MM.1S (cell line): ENCODE results near the gene PHETA1.
"Not testable (repeated sequence)": the region's sequence is repeated elsewhere in the genome, so short reads cannot be mapped to it uniquely, and the experiment has no call there.

Source experiments
- DNase-seq: peaks from one replicate; pipeline ENCODE4 v3.0.0-alpha.2; 2015
- H2AFZ ChIP-seq: fragments of 300-600 bp; sonication (generic); 2 replicates; pipeline ENCODE4 v1.6.0; 2016; ENCODE audit warnings: antibody characterized with exemption, low read length
- H3F3A ChIP-seq: fragments of 300-600 bp; sonication (generic); 2 replicates; pipeline ENCODE4 v1.6.1; 2016; ENCODE audit warnings: mild to moderate bottlenecking, antibody characterized with exemption, low read length, moderate library complexity, mixed read lengths; ENCODE audit not compliant: insufficient read depth
- H3K27ac ChIP-seq: fragments of 300-600 bp; sonication (generic); 2 replicates; pipeline ENCODE4 v1.5.1; 2016; ENCODE audit warnings: mild to moderate bottlenecking, low read length
- H3K27me3 ChIP-seq: fragments of 300-600 bp; sonication (generic); replicated peaks from 2 replicates; pipeline ENCODE4 v1.6.0; 2016; ENCODE audit warnings: low read length; ENCODE audit not compliant: insufficient read depth
- H3K36me3 ChIP-seq: fragments of 300-600 bp; sonication (generic); replicated peaks from 2 replicates; pipeline ENCODE4 v1.6.1; 2016; ENCODE audit warnings: mild to moderate bottlenecking, low read length, mixed read lengths; ENCODE audit not compliant: insufficient read depth
- H3K4me1 ChIP-seq: fragments of 300-600 bp; sonication (generic); 2 replicates; pipeline ENCODE4 v1.6.1; 2016; ENCODE audit warnings: low read length, mixed read lengths
- H3K4me2 ChIP-seq: fragments of 300-600 bp; sonication (generic); 2 replicates; pipeline ENCODE4 v1.6.0; 2016; ENCODE audit warnings: low read depth, low read length
- H3K4me3 ChIP-seq: fragments of 300-600 bp; sonication (generic); 2 replicates; pipeline ENCODE4 v1.5.1; 2016; ENCODE audit warnings: low read length, mixed read lengths
- H3K79me2 ChIP-seq: fragments of 300-600 bp; sonication (generic); 2 replicates; pipeline ENCODE4 v1.6.1; 2016; ENCODE audit warnings: mixed run types, low read length, mixed read lengths
- H3K9ac ChIP-seq: fragments of 300-600 bp; sonication (generic); 2 replicates; pipeline ENCODE4 v1.6.1; 2016; ENCODE audit warnings: low read length, mixed read lengths
- H3K9me2 ChIP-seq: fragments of 300-600 bp; sonication (generic); replicated peaks from 2 replicates; pipeline ENCODE4 v1.6.1; 2016; ENCODE audit warnings: mild to moderate bottlenecking, low read length, mixed read lengths; ENCODE audit not compliant: insufficient read depth
- H3K9me3 ChIP-seq: fragments of 300-600 bp; sonication (generic); replicated peaks from 2 replicates; pipeline ENCODE4 v1.6.1; 2016; ENCODE audit warnings: mild to moderate bottlenecking, low read length, mixed read lengths; ENCODE audit not compliant: insufficient read depth
- H4K20me1 ChIP-seq: fragments of 300-600 bp; sonication (generic); 2 replicates; pipeline ENCODE4 v1.6.1; 2016; ENCODE audit warnings: mild to moderate bottlenecking, low read length, moderate library complexity, mixed read lengths; ENCODE audit not compliant: insufficient read depth
- CTCF ChIP-seq: fragments of 300-600 bp; sonication (generic); IDR thresholded peaks from 2 replicates; pipeline ENCODE4 v1.5.1; 2016; ENCODE audit warnings: antibody characterized with exemption, low read length, mixed read lengths
- EZH2 ChIP-seq: fragments of 300-600 bp; sonication (generic); optimal IDR thresholded peaks from 2 replicates; pipeline ENCODE3; 2017; ENCODE audit warnings: low read depth, mild to moderate bottlenecking, antibody characterized with exemption, low read length, mixed read lengths
- EZH2phosphoT487 ChIP-seq: fragments of 300-600 bp; sonication (generic); IDR thresholded peaks from 2 replicates; pipeline ENCODE4 v1.6.1; 2018; ENCODE audit warnings: antibody characterized with exemption, low read length

The PHETA1 gene

GRCh38 chr12:111335811-111336210, 33.1 kb downstream of the PHETA1 start:
- Histone ChIP-seq H3K36me3 (no peaks in the 10 kb centered on the region), H3K4me3 (no peak overlapping the region), H3K27me3 (no peaks in the 10 kb centered on the region), H3K27ac (no peak overlapping the region), H3K9me3 (no peaks in the 10 kb centered on the region), H3K4me2 (no peak overlapping the region), H3K79me2 (no peaks in the 10 kb centered on the region), H4K20me1 (no peaks in the 10 kb centered on the region), H3K9me2 (no peaks in the 10 kb centered on the region), H2AFZ (no peak overlapping the region), H3K4me1 (no peaks in the 10 kb centered on the region), H3F3A (no peaks in the 10 kb centered on the region), H3K9ac (no peak overlapping the region)
- no peak for DNase-seq
- TF ChIP-seq EZH2phosphoT487 (no peak), EZH2 (no peak), CTCF (no peak)

- not testable (repeated sequence) for H3K4me3 ChIP-seq, H3K9me2 ChIP-seq, DNase-seq, H4K20me1 ChIP-seq, H3K27ac ChIP-seq, H3K4me2 ChIP-seq, H3K9ac ChIP-seq, H3K36me3 ChIP-seq, H2AFZ ChIP-seq, H3K27me3 ChIP-seq, H3K9me3 ChIP-seq, H3F3A ChIP-seq, H3K79me2 ChIP-seq, H3K4me1 ChIP-seq
Observed at GRCh38 chr12:111335301-111335700, 33.6 kb downstream of the PHETA1 start.

GRCh38 chr12:111334393-111334915, 34.4 kb downstream of the PHETA1 start:
- TF ChIP-seq CTCF (no peak), EZH2phosphoT487 (no peak), EZH2 (no peak)
- H3K4me3 ChIP-seq: no peak overlapping the region

GRCh38 chr12:111330800-111331752, 37.8 kb downstream of the PHETA1 start:
- no peaks in the 10 kb centered on the region for H4K20me1 ChIP-seq
- H3K36me3 ChIP-seq: no peaks in the 10 kb centered on the region
- H3K4me1 ChIP-seq: no peaks in the 10 kb centered on the region
- H3K79me2 ChIP-seq: no peaks in the 10 kb centered on the region
- no peak overlapping the region for H3K4me3 ChIP-seq
- no peak overlapping the region for H3K27ac ChIP-seq
- H3K9ac ChIP-seq: no peak overlapping the region
- DNase-seq: peak; percentile 42
- no peaks in the 10 kb centered on the region for H3K9me3 ChIP-seq
- no peaks in the 10 kb centered on the region for H3K9me2 ChIP-seq
- H2AFZ ChIP-seq: no peak overlapping the region
- no peaks in the 10 kb centered on the region for H3F3A ChIP-seq
- no peak overlapping the region for H3K4me2 ChIP-seq
- TF ChIP-seq EZH2phosphoT487 (no peak), CTCF (peak; percentile 26)
- H3K27me3 ChIP-seq: no peaks in the 10 kb centered on the region

More at GRCh38 chr12:111334393-111334915, 34.4 kb downstream of the PHETA1 start:
- DNase-seq: no peak
- H3K9ac ChIP-seq: no peak overlapping the region
- no peaks in the 10 kb centered on the region for H3F3A ChIP-seq
- no peaks in the 10 kb centered on the region for H3K9me3 ChIP-seq
- H4K20me1 ChIP-seq: no peaks in the 10 kb centered on the region
- no peak overlapping the region for H2AFZ ChIP-seq
- no peak overlapping the region for H3K27ac ChIP-seq
- H3K27me3 ChIP-seq: no peaks in the 10 kb centered on the region
- no peaks in the 10 kb centered on the region for H3K79me2 ChIP-seq
- no peak overlapping the region for H3K4me2 ChIP-seq
- H3K36me3 ChIP-seq: no peaks in the 10 kb centered on the region
- H3K9me2 ChIP-seq: no peaks in the 10 kb centered on the region
- no peaks in the 10 kb centered on the region for H3K4me1 ChIP-seq
